Heart left ventricle (tissue), 13 donors: ENCODE data around the gene MRPL14.

Source experiments
- POLR2A ChIP-seq, 2 donors: fragments of 450-650 bp; IDR thresholded peaks; one replicate each; pipeline ENCODE4 v1.6.1; 2017; ENCODE audit warnings: antibody characterized with exemption in 2 of 2, mild to moderate bottlenecking in 2 of 2, moderate library complexity in 2 of 2
- TF ChIP-seq, protein P1 (sequence below), 12 donors: fragments of 200-600 bp; sonication (generic) in 4 of 12; IDR thresholded peaks; one replicate each; pipeline versions ENCODE4 v1.5.0 to v1.8.0; 2018 to 2022; ENCODE audit warnings: antibody characterized with exemption in 12 of 12, mild to moderate bottlenecking in 5 of 12
- donor health status: ischemic (EF 13 %, LVEDD 7.1; RV severe dilation, severe dysfunction).
- donor health status: DM: no; HTN: yes; CAD: no.
- donor health status: DM: no; HTN: no; CAD: no.
- donor health status: ischemic (EF 25% LVEDD 6.9; RV normal size, moderate dysfunction).
- donor health status: ischemic (EF 25% LVEDD 5.7; RV mildly dilated, moderate dysfunction).
- donor health status: ischemic (EF 35%, LVEDD 5.7; RV mildly dilated, moderate dysfunction).
- donor health status: nonischemic (EF 11% LVEDD 7.7; RV severe dilation, severe dysfunction).
- donor health status: DM: yes; HTN: yes; CAD: no.
- donor health status: PGD.
- donor health status: ischemic (EF 29% LVEDD 5.4; RV normal size, mild dysfunction).
- donor health status: nonischemic (EF 23%, LVEDD 6.1; RV moderate dilation, normal function).

DNA sequence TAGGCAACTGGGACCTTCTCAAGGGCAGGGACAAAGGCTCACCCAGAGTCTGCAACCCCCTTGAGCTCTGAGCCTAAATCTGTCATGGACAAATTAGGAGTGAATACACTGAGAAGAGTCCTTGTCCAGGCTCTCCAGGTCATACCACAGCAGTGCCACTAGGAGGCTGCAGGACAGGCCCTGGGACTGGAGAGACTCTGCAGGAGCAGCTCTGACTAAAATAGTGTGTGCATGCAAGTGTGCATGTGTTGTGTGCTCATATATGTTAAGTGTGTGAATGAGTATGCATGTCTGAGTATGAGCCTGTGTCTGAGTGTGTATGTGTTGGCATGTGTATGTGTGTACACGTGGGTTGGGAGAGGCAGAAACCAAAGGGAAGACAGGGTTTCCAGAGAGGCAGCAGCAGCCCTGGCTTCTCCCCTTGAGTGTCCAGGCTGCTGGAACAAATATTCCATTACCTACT is 27.1 kb downstream of the MRPL14 start:
- TF ChIP-seq, protein P1, sequence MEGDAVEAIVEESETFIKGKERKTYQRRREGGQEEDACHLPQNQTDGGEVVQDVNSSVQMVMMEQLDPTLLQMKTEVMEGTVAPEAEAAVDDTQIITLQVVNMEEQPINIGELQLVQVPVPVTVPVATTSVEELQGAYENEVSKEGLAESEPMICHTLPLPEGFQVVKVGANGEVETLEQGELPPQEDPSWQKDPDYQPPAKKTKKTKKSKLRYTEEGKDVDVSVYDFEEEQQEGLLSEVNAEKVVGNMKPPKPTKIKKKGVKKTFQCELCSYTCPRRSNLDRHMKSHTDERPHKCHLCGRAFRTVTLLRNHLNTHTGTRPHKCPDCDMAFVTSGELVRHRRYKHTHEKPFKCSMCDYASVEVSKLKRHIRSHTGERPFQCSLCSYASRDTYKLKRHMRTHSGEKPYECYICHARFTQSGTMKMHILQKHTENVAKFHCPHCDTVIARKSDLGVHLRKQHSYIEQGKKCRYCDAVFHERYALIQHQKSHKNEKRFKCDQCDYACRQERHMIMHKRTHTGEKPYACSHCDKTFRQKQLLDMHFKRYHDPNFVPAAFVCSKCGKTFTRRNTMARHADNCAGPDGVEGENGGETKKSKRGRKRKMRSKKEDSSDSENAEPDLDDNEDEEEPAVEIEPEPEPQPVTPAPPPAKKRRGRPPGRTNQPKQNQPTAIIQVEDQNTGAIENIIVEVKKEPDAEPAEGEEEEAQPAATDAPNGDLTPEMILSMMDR (IDR thresholded peaks at IDR 0.05), result peak; percentile 33 to 64 (median 56)
- no peak for TF ChIP-seq POLR2A (IDR thresholded peaks at IDR 0.05)
